Sigmoid colon (tissue), 4 donors: Measurements from ENCODE around the gene KIF4A.

ENCODE experiments used
- CTCF ChIP-seq, 4 experiments: fragments of 450-650 bp in 3 of 4; fragments of 200-600 bp in 1 of 4; IDR thresholded peaks; one replicate each; pipeline ENCODE4 v1.5.1; 2016 to 2019; ENCODE audit warnings: antibody characterized with exemption in 4 of 4, mild to moderate bottlenecking in 3 of 4, moderate library complexity in 2 of 4
- EP300 ChIP-seq, 4 donors: sonication (generic); formaldehyde crosslinking; IDR thresholded peaks; one replicate each; pipeline ENCODE4 v1.6.1; 2017; ENCODE audit warnings: antibody characterized with exemption in 4 of 4
- POLR2A ChIP-seq, 2 donors: fragments of 450-650 bp; IDR thresholded peaks; one replicate each; pipeline ENCODE4 v1.6.1; 2016; ENCODE audit warnings: antibody characterized with exemption in 2 of 2, mild to moderate bottlenecking in 2 of 2, moderate library complexity in 2 of 2
- POLR2AphosphoS5 ChIP-seq, 4 donors: sonication (generic); formaldehyde crosslinking; IDR thresholded peaks; one replicate each; pipeline ENCODE4 v1.6.1; 2017; ENCODE audit warnings: antibody characterized with exemption in 4 of 4

GRCh38 chrX:70421618-70422017 lies 131.7 kb downstream of the KIF4A start:
- no peak for TF ChIP-seq EP300 (IDR thresholded peaks at IDR 0.05)
- TF ChIP-seq POLR2A (IDR thresholded peaks at IDR 0.05) = no peak
- no peak for TF ChIP-seq CTCF (IDR thresholded peaks at IDR 0.05)
- no peak for TF ChIP-seq POLR2AphosphoS5 (IDR thresholded peaks at IDR 0.05)
